ENCODE results near the gene MLPH. TPM values are rescaled to one million over a fixed set of nuclear protein-coding genes. Genes with fewer than 3 reads are reported as not detected.

The MLPH gene
- total RNA-seq, 1 donor from 2014 or later, result 73.5 TPM

- Histone ChIP-seq H3K27me3 (ENCODE audit: low read depth) (peaks cover 13% of the 10 kb centered on the region), H3K9me3 (replicated peaks) (no peaks in the 10 kb centered on the region), H3K4me3 (no peak overlapping the region), H3K4me1 (peaks cover 55% of the 10 kb centered on the region), H3K36me3 (no peaks in the 10 kb centered on the region), H3K27ac (replicated peaks) (peak overlapping the region; percentile 90)
- intact Hi-C loops (cut with micrococcal nuclease), result no loop called here
- DNase-seq, result no peak
- TF ChIP-seq CTCF (IDR thresholded peaks at IDR 0.05; ENCODE audit: borderline replicate concordance), result no peak
Observed at GRCh38 chr2:237448626-237449025, 38.4 kb upstream of the MLPH start.

GRCh38 chr2:237449193-237449881 lies 37.7 kb upstream of the MLPH start:
- intact Hi-C loops (cut with micrococcal nuclease), result no loop called here
- H3K36me3 ChIP-seq, result no peaks in the 10 kb centered on the region
- H3K4me1 ChIP-seq, result peaks cover 57% of the 10 kb centered on the region
- DNase-seq, result peak; percentile 72
- no peaks in the 10 kb centered on the region for H3K9me3 ChIP-seq (replicated peaks)
- no peak for TF ChIP-seq CTCF (IDR thresholded peaks at IDR 0.05; ENCODE audit: borderline replicate concordance)
- peaks cover 11% of the 10 kb centered on the region for H3K27me3 ChIP-seq (ENCODE audit: low read depth)
- peak overlapping the region; percentile 34 for H3K4me3 ChIP-seq
- peak overlapping the region; percentile 90 for H3K27ac ChIP-seq (replicated peaks)

- Histone ChIP-seq H3K4me1 (peaks cover 57% of the 10 kb centered on the region), H3K36me3 (no peaks in the 10 kb centered on the region), H3K9me3 (replicated peaks) (no peaks in the 10 kb centered on the region), H3K27ac (replicated peaks) (peak overlapping the region; percentile 90), H3K4me3 (no peak overlapping the region), H3K27me3 (ENCODE audit: low read depth) (peaks cover 8% of the 10 kb centered on the region)
- no peak for DNase-seq
- no peak for TF ChIP-seq CTCF (IDR thresholded peaks at IDR 0.05; ENCODE audit: borderline replicate concordance)
- intact Hi-C loops (cut with micrococcal nuclease), result no loop called here
Observed at GRCh38 chr2:237450108-237450507, 36.9 kb upstream of the MLPH start.

GRCh38 chr2:237450583-237450982 lies 36.5 kb upstream of the MLPH start:
- no peak for DNase-seq
- Histone ChIP-seq H3K36me3 (no peaks in the 10 kb centered on the region), H3K4me3 (no peak overlapping the region), H3K4me1 (peaks cover 60% of the 10 kb centered on the region), H3K27me3 (ENCODE audit: low read depth) (peaks cover 8% of the 10 kb centered on the region), H3K27ac (replicated peaks) (peak overlapping the region; percentile 90), H3K9me3 (replicated peaks) (no peaks in the 10 kb centered on the region)
- TF ChIP-seq CTCF (IDR thresholded peaks at IDR 0.05; ENCODE audit: borderline replicate concordance), result no peak
- intact Hi-C loops (cut with micrococcal nuclease), result no loop called here

GRCh38 chr2:237451643-237452469 lies 35.2 kb upstream of the MLPH start:
- TF ChIP-seq CTCF (IDR thresholded peaks at IDR 0.05; ENCODE audit: borderline replicate concordance), result peak; percentile 32
- intact Hi-C loops (cut with micrococcal nuclease), result no loop called here
- Histone ChIP-seq H3K27me3 (ENCODE audit: low read depth) (peaks cover 8% of the 10 kb centered on the region), H3K27ac (replicated peaks) (peak overlapping the region; percentile 90), H3K36me3 (no peaks in the 10 kb centered on the region), H3K4me1 (peaks cover 73% of the 10 kb centered on the region), H3K9me3 (replicated peaks) (no peaks in the 10 kb centered on the region), H3K4me3 (no peak overlapping the region)
- no peak for DNase-seq

Measured in left ventricle myocardium inferior (tissue), 1 donor.